ENCODE measurements around the gene MEF2B.

- TF ChIP-seq CTCF (IDR thresholded peaks at IDR 0.05), result no peak
- no peak for TF ChIP-seq POLR2A (IDR thresholded peaks at IDR 0.05)
- no peak for TF ChIP-seq POLR2AphosphoS5 (IDR thresholded peaks at IDR 0.05)
These were observed 60.5 kb downstream of the MEF2B start for GRCh38 chr19:19109601-19110000.
